Loucy (cell line): ENCODE measurements around the gene CPVL.
"Not testable (repeated sequence)": the region's sequence is repeated elsewhere in the genome, so short reads cannot be mapped to it uniquely, and the experiment has no call there.

Source experiments
- H2AFZ ChIP-seq: fragments of 200-600 bp; sonication (generic); 2 replicates; pipeline ENCODE4 v1.6.0; 2016; ENCODE audit warnings: antibody characterized with exemption, mild to moderate bottlenecking, low read length, moderate library complexity
- H3F3A ChIP-seq: fragments of 200-600 bp; 2 replicates; pipeline ENCODE4 v1.6.0; 2016; ENCODE audit warnings: antibody characterized with exemption, low read depth, mild to moderate bottlenecking
- H3K27me3 ChIP-seq: fragments of 200-600 bp; sonication (generic); 2 replicates; pipeline ENCODE4 v1.6.1; 2014; ENCODE audit warnings: low read length, mild to moderate bottlenecking; ENCODE audit not compliant: insufficient read depth, poor library complexity, severe bottlenecking
- H3K36me3 ChIP-seq: fragments of 200-600 bp; sonication (generic); 2 replicates; pipeline ENCODE4 v1.6.1; 2016; ENCODE audit warnings: low read length; ENCODE audit not compliant: insufficient read depth
- H3K4me1 ChIP-seq: fragments of 200-600 bp; sonication (generic); 2 replicates; pipeline ENCODE4 v1.5.1; 2014; ENCODE audit warnings: low read length, mild to moderate bottlenecking; ENCODE audit not compliant: insufficient read depth, poor library complexity, severe bottlenecking
- H3K4me2 ChIP-seq: fragments of 200-600 bp; sonication (generic); 2 replicates; pipeline ENCODE4 v1.6.0; 2014; ENCODE audit warnings: antibody characterized with exemption, low read length, low read depth, mild to moderate bottlenecking; ENCODE audit not compliant: poor library complexity, severe bottlenecking
- H3K4me3 ChIP-seq: fragments of 200-600 bp; sonication (generic); 2 replicates; pipeline ENCODE4 v1.5.1; 2014; ENCODE audit warnings: low read length, mild to moderate bottlenecking, mixed read lengths; ENCODE audit not compliant: poor library complexity, severe bottlenecking
- H3K79me2 ChIP-seq: fragments of 200-600 bp; sonication (generic); 2 replicates; pipeline ENCODE4 v1.6.1; 2014; ENCODE audit warnings: low read length; ENCODE audit not compliant: insufficient read depth
- H3K9ac ChIP-seq: fragments of 200-600 bp; sonication (generic); 2 replicates; pipeline ENCODE4 v1.6.0; 2014; ENCODE audit warnings: mild to moderate bottlenecking, low read depth, low read length, moderate library complexity; ENCODE audit not compliant: poor library complexity, severe bottlenecking
- H3K9me2 ChIP-seq: fragments of 200-600 bp; sonication (generic); replicated peaks from 2 replicates; pipeline ENCODE4 v1.6.1; 2016; ENCODE audit warnings: low read depth, low read length, mixed read lengths
- H3K9me3 ChIP-seq: fragments of 200-600 bp; sonication (generic); 2 replicates; pipeline ENCODE4 v1.6.1; 2014; ENCODE audit warnings: mild to moderate bottlenecking, antibody characterized with exemption, low read length, low read depth; ENCODE audit not compliant: insufficient read depth
- H4K20me1 ChIP-seq: fragments of 200-600 bp; sonication (generic); 2 replicates; pipeline ENCODE4 v1.6.0; 2014; ENCODE audit warnings: antibody characterized with exemption, low read length, mild to moderate bottlenecking; ENCODE audit not compliant: insufficient read depth, poor library complexity, severe bottlenecking
- EZH2phosphoT487 ChIP-seq: fragments of 200-600 bp; IDR thresholded peaks from 2 replicates; pipeline ENCODE4 v1.6.1; 2018; ENCODE audit warnings: antibody characterized with exemption, mild to moderate bottlenecking, moderate library complexity, borderline replicate concordance
- TF ChIP-seq, protein P1 (sequence below): fragments of 200-600 bp; sonication (generic); conservative IDR thresholded peaks from 2 replicates; pipeline ENCODE4 v1.5.1; 2014; ENCODE audit warnings: mild to moderate bottlenecking, antibody characterized with exemption, low read length

The CPVL gene

DNA sequence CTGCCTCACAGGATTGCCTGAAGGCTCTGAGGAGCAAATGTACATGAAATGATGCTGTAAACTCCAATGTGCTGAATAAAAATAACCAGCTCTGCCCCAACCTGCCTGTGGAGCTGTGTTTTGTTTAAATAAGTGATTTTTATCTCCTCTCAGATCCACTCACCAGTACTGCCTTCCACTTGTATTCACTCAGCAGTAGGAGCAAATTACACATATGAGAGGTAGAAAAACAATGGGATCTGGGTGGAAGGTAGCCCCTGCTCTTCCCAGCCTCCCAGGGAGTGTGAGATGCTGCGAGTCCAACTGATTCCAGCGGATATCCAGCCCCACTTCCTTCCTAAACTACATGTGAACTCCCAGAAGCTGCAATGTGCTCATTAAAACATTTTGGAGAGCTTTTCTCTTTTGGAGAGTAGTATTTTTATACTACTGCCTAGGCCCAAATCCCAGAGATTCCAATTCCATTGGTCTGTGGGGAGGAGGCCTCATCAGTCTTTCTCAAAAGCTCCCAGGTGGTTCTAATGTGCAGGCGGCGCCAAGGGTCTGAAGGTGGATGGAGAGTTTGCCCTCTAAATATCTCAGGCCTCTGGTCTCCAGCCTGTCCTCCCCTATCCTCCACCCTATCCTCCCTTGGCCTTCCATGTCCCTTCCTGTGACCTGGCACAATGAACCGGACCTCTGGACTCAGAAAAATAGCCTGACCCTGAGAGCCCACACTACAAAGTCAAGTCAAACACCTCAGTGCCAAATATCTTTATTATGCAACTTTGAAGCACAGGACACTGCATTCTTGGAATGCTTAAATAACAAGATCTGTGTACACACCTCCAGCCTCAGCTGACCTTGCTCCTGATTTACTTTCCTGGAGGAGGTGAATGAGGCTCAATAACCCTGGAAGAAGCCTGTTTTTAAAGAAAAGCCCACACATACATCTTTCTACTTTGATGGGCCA is 46.2 kb downstream of the CPVL start:
- Histone ChIP-seq H3K9me3 (no peaks in the 10 kb centered on the region), H3F3A (no peaks in the 10 kb centered on the region), H4K20me1 (no peaks in the 10 kb centered on the region), H3K36me3 (no peaks in the 10 kb centered on the region), H2AFZ (no peak overlapping the region), H3K4me2 (no peak overlapping the region), H3K4me3 (no peak overlapping the region), H3K4me1 (no peaks in the 10 kb centered on the region), H3K9ac (no peak overlapping the region), H3K9me2 (no peaks in the 10 kb centered on the region), H3K79me2 (no peaks in the 10 kb centered on the region), H3K27me3 (no peaks in the 10 kb centered on the region)
- no peak for TF ChIP-seq EZH2phosphoT487
- TF ChIP-seq, protein P1, sequence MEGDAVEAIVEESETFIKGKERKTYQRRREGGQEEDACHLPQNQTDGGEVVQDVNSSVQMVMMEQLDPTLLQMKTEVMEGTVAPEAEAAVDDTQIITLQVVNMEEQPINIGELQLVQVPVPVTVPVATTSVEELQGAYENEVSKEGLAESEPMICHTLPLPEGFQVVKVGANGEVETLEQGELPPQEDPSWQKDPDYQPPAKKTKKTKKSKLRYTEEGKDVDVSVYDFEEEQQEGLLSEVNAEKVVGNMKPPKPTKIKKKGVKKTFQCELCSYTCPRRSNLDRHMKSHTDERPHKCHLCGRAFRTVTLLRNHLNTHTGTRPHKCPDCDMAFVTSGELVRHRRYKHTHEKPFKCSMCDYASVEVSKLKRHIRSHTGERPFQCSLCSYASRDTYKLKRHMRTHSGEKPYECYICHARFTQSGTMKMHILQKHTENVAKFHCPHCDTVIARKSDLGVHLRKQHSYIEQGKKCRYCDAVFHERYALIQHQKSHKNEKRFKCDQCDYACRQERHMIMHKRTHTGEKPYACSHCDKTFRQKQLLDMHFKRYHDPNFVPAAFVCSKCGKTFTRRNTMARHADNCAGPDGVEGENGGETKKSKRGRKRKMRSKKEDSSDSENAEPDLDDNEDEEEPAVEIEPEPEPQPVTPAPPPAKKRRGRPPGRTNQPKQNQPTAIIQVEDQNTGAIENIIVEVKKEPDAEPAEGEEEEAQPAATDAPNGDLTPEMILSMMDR: no peak

DNA sequence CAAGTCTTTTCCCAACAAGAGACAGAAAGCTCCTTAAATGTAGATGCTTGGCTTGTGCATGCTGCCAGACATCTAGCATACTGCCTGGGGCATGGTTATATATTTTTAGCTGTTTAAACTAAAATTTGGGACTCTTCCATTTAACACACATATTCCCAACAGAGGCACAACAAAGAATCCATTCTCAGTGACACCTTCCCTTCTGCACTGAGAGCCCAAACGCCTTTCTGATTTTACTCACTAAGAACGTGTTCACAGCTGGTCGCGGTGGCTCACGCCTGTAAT is 49.9 kb downstream of the CPVL start:
- Histone ChIP-seq H3F3A (no peaks in the 10 kb centered on the region), H3K27me3 (no peaks in the 10 kb centered on the region), H2AFZ (no peak overlapping the region), H3K9ac (no peak overlapping the region), H4K20me1 (no peaks in the 10 kb centered on the region), H3K36me3 (no peaks in the 10 kb centered on the region), H3K4me3 (no peak overlapping the region), H3K9me3 (no peaks in the 10 kb centered on the region), H3K9me2 (no peaks in the 10 kb centered on the region), H3K4me1 (peaks cover 4% of the 10 kb centered on the region), H3K79me2 (no peaks in the 10 kb centered on the region), H3K4me2 (no peak overlapping the region)
- no peak for TF ChIP-seq EZH2phosphoT487
- TF ChIP-seq, protein P1: no peak

DNA sequence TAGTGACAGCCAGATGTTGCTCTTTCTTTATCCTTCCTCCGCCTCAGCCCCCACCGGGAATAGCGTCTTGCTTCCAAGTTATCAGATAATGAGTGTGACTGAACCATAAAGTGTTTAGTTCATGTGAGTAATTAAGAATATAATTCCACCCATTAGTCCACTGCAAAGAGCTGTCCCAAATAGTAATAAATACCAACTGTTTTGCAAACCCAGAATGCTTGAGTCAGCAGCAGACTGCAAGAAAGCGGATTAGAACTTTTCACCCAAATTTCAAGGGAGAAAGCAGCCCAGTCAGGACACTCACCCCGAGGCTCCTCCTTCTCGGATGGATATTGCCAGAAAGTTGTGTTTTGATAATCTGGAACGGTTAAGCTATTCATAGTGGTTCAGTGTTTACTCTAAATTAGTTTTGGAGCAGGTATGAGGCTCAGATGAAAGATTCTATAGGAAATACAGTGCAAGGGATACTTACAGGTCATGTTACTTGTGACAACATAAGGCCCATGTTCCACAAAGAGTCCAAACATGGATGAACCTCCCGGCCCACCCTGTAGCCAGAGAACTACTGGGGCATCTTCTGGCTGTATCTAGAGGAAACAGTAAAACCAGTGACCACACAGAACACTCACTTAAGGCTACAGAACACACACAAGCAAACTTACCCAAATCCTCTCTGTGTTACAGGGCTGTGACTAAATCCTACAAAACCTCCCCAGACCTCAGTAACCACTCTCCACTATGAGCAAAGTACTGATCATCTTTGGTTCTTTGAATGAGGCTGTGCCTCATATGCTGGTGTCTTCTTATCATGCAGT is 50.5 kb downstream of the CPVL start:
- Histone ChIP-seq H3K79me2 (no peaks in the 10 kb centered on the region), H3K4me2 (no peak overlapping the region), H3K9ac (no peak overlapping the region), H2AFZ (no peak overlapping the region), H3F3A (no peaks in the 10 kb centered on the region), H3K36me3 (no peaks in the 10 kb centered on the region), H4K20me1 (no peaks in the 10 kb centered on the region), H3K27me3 (no peaks in the 10 kb centered on the region), H3K9me3 (no peaks in the 10 kb centered on the region), H3K9me2 (no peaks in the 10 kb centered on the region), H3K4me1 (peaks cover 9% of the 10 kb centered on the region), H3K4me3 (no peak overlapping the region)
- no peak for TF ChIP-seq EZH2phosphoT487
- TF ChIP-seq, protein P1: no peak

DNA sequence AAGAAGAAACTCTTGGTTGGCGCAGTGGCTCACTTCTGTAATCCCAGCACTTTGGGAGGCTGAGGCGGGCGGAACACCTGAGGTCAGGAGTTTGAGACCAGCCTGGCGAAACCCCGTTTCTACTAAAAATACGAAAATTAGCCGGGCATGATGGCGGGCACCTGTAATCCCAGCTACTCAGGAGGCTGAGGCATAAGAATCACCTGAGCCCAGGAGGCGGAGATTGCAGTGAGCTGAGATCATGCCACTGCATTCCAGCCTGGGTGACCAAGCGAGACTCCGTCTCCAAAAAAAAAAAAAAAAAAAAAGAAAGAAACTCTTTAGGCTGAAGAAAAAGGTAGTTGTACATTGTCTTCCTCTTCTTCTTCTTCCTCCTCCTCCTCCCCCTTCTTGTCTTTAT is 53.2 kb downstream of the CPVL start:
- H3K4me1 ChIP-seq: peaks cover 17% of the 10 kb centered on the region
- H3K9me2 ChIP-seq, H3K27me3 ChIP-seq: not testable (repeated sequence)

More for the DNA sequence above, 53.2 kb downstream of the CPVL start:
- not testable (repeated sequence) for H2AFZ ChIP-seq, H3F3A ChIP-seq, H3K4me3 ChIP-seq, H4K20me1 ChIP-seq, H3K9ac ChIP-seq, H3K4me2 ChIP-seq, H3K79me2 ChIP-seq, H3K36me3 ChIP-seq, H3K9me3 ChIP-seq
